HG03354 (cell line): ENCODE measurements around the gene HCLS1.

Source experiments
- ATAC-seq: cut with Tn5 transposase; IDR thresholded peaks from one replicate; pipeline ENCODE4 v1.9.1; 2021; ENCODE audit warnings: mild to moderate bottlenecking; ENCODE audit not compliant: unreplicated experiment, poor library complexity, severe bottlenecking

The HCLS1 gene

GRCh38 chr3:121658716-121659435 is 1.8 kb downstream of the HCLS1 start:
- ATAC-seq, result no peak

GRCh38 chr3:121654493-121655385 is 6.0 kb downstream of the HCLS1 start:
- peak; percentile 70 for ATAC-seq

GRCh38 chr3:121651684-121652083 is 9.0 kb downstream of the HCLS1 start:
- no peak for ATAC-seq

DNA sequence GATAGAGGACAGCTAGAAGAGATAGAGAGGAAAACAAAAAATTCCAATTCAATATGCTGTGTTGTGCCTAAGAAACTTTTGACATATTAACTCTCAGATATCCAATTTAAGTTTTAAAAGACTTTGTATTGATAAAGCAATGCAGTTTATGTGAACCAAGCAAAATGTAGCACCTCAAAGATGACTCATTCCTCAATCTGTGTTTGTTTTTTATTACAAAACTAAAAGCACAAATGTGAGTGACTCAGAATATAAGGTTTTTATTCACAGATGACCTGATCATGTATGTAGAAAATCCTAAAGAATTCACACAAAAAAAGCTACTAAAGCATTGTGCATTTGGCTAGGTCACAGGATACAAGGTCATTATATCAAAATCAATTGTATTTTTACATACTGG is 11.1 kb downstream of the HCLS1 start:
- ATAC-seq, result no peak

DNA sequence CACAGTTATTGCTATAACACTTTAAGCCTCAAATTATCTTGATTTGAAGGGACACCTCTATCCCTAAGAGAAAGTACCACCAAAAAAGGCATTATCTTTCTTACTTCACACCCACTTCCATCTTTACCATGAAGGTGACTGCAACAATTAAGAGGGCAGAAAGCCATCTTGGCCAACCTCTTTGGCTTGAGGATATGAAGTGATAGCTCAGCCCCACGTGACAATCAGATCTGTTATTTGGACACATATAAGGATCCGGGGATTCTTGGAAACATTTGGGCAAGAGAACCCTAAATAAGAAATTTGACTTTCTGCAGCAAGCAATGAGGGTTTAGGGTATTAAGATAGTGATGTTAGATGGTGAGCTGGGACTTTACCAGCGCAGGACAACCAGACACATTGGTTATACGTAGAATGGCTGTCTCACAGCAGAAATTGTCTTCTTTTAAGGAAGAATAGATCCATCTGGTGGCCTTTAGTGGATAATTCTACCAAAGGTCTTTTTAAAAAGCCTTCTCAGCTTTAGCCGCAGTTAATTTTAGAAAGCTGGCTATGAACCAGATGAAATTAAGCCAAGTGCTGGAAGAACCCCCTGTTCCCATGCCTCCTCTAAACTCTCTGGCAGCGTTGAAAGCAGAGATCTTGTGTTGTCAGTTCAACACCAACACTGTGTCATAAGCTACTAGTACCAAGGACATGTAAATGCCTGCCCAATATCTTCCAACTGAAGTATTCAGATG is 12.3 kb downstream of the HCLS1 start:
- no peak for ATAC-seq

DNA sequence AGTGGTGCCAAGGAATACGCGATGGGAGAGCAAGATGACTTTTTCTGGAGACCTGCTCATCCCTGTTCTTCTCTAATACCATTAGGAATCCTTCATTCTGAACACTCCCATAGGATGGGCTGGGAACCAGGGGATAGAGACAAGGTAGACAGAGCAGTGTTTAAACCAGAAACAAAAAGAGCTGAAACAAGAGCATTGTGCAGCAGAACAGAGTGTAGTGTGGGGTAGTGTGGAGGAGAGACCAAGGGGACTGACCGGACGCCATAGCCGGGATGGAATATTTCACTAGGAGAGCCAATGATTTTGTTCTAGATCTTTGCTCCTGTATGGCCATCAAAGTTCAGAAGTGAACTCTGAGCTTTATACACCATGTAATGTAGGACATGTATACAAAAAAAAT is 15.6 kb downstream of the HCLS1 start:
- no peak for ATAC-seq

- ATAC-seq, result no peak
These were observed 17.9 kb downstream of the HCLS1 start for GRCh38 chr3:121642601-121643314.

DNA sequence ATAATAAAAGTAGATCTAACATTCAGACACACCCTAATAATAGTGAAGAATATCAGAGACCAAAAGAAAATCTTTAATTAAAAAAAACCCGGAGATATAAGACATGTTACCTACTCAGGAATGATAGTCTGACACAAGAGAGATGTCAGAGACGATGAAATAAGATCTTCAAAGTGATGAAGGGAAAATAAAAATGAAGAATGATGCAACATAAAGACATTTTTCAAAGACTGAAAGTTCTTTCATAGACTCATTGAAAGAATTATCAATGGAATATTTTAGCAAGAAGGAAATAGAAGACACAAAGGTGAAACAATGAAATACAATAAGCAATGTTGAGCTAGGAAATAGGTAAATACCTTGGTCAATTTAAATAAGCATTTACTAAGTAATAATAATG is 19.6 kb downstream of the HCLS1 start:
- ATAC-seq, result no peak

DNA sequence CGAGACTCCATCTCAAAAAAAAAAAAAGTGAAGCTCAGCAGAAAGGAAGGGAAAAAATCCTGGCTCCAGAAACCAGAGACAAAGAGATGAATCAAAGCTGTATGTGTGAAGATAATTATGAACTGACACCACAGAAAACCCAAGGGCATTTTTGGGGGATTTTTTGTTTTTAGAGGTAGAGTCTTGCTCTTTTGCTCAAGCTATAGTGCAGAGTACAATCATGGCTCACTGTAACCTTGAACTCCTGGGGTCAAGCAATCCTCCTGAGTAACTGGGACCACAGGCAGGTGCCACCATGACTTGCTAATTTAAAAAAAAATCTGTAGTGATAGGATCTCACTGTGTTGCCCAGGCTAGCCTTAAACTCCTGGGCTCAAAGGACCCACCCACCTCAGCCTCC is 22.8 kb downstream of the HCLS1 start:
- no peak for ATAC-seq

- ATAC-seq, result no peak
These were observed 30.3 kb downstream of the HCLS1 start for GRCh38 chr3:121630355-121630754.

- no peak for ATAC-seq
These were observed 31.1 kb downstream of the HCLS1 start for GRCh38 chr3:121629601-121630000.

DNA sequence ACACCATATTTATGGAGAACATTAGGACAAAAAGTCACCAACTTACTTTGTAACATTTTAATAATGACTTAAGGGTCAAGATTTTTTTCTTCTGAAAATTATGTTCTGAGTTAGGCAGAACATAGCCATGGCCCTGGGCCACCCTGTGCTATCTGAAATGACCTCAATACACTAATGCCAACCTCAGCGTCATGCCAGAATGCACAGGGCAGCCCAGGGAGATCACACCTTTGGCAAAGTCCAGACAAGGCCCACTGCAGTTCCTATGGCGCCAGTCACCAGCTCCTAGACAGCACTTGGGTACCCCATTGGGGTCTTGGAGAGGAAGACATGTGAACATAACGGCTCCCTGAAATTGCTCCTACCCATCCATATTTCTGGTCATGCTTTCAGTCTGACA is 33.1 kb downstream of the HCLS1 start:
- ATAC-seq, result no peak

DNA sequence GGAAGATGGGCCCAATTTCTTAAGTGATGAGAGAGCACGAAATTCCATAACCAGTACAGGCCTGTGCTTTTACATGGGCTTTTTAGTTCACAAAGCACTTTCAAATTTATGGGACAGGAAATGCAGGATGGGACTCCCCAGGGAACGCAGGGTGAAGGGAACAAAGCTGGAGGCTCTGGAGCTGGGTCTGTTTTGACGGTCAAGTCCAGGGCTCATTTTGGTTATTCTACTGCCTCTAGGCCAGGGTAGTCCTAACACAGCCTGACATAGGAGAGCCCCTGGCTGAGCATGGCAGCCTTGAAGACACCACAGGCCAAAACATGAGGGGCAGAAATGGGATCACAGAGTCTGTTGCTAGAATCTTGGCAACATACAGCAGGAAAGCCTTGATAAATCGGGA is 33.5 kb downstream of the HCLS1 start:
- no peak for ATAC-seq

DNA sequence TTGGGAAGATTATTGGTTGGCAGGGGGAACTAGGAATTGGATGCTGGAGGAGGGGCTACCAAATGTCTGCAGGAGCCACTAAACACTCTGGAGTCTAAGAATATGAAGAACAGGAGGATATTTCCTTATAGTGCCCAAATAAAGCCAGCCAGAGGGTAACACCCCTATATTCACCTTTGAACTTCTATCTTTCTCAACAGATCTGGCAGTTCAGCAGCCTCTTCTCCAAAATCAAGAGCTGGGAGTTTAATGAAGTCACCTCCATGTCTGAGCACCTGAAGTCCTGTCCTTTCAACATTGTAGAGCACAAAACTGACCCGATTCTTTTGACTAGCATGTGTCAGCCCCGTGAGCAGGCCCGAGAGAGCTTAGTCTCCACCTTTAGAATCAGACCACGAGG is 34.2 kb downstream of the HCLS1 start:
- ATAC-seq, result no peak

DNA sequence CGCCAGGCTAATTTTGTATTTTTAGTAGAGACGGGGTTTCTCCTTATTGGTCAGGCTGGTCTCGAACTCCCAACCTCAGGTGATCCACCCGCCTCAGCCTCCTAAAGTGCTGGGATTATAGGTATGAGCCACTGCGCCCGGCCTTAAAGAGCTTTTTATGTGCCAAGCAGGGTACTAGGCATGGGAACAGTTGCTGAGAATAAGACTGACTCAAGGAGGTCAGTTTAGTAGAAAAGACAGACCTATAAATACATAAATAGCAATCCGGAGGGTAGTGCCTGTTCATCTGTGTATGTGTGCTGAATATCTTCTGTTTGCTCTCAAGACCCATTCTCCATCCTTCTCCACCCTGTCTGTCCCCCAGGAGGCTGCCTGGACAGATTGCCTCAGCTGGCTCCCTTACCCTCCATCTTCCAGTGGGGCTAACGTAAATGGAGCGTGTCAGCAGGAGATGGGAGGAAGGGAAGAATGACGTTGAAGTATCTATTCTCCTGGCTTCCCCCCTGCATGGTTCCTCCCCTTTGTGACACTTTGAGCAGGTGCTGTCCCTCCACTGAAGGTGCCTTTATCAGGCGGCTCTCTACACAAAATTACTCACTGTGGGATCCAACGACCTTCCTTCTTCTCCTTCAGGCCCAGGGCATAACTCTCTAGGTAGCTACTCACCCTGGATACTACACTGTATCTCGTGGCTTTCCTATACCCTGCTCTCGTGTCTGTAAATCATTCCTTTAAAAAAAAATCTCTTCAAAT is 36.4 kb downstream of the HCLS1 start:
- ATAC-seq, result no peak

- no peak for ATAC-seq
These were observed 39.2 kb downstream of the HCLS1 start for GRCh38 chr3:121621491-121621890.

- ATAC-seq, result no peak
These were observed 41.0 kb downstream of the HCLS1 start for GRCh38 chr3:121619691-121620090.

- no peak for ATAC-seq
These were observed 54.6 kb downstream of the HCLS1 start for GRCh38 chr3:121606106-121606505.

- ATAC-seq, result no peak
These were observed 55.9 kb downstream of the HCLS1 start for GRCh38 chr3:121604759-121605158.
